ENCODE results near the gene NLRP14. TPM values are rescaled to one million over a fixed set of nuclear protein-coding genes. Genes with fewer than 3 reads are reported as not detected.

Gene NLRP14
- total RNA-seq, 1 experiment from 2014 or later = 0.11 TPM

DNA sequence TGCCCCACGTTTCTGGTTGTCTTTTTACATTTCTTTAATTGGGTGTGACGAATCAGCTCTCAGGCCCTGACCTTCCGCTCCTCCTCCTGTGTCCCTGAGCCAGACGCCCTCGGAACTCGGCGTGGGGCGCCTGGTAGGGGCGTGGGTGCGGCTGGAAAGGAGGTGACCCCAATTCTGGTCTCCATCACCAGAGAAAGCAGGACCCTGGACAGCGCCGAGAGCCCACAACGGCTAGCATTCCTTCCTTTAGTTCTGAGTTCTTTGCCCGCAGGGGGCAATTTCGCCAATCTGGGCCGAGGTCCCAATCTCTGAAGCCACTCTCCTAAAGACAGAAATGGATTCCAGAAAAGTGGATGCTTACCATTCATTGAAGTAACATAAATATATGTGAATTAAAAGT is 56.8 kb downstream of the NLRP14 start:
- H3K27ac ChIP-seq (ENCODE audit: low read length) = no peak overlapping the region
- POLR2A ChIA-PET (ENCODE audit: unreplicated experiment) = no interaction called here
- H3K9ac ChIP-seq (ENCODE audit: low read length) = no peak overlapping the region
- H3K27me3 ChIP-seq (ENCODE audit: low read length) = peaks cover 9% of the 10 kb centered on the region; the same call in 1 of the 2 replicates
- intact Hi-C loops (cut with micrococcal nuclease) = no loop called here
- TF ChIP-seq, protein P1, sequence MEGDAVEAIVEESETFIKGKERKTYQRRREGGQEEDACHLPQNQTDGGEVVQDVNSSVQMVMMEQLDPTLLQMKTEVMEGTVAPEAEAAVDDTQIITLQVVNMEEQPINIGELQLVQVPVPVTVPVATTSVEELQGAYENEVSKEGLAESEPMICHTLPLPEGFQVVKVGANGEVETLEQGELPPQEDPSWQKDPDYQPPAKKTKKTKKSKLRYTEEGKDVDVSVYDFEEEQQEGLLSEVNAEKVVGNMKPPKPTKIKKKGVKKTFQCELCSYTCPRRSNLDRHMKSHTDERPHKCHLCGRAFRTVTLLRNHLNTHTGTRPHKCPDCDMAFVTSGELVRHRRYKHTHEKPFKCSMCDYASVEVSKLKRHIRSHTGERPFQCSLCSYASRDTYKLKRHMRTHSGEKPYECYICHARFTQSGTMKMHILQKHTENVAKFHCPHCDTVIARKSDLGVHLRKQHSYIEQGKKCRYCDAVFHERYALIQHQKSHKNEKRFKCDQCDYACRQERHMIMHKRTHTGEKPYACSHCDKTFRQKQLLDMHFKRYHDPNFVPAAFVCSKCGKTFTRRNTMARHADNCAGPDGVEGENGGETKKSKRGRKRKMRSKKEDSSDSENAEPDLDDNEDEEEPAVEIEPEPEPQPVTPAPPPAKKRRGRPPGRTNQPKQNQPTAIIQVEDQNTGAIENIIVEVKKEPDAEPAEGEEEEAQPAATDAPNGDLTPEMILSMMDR (conservative IDR thresholded peaks at IDR 0.05; ENCODE audit: low read depth, low read length) = no peak
- TF ChIP-seq EZH2 (IDR thresholded peaks at IDR 0.05; ENCODE audit: low read length, unreplicated experiment) = no peak
- TF ChIP-seq EZH2phosphoT487 (IDR thresholded peaks at IDR 0.05; ENCODE audit: borderline replicate concordance, low read length) = no peak
- H3K9me2 ChIP-seq (replicated peaks; ENCODE audit: low read length) = no peaks in the 10 kb centered on the region
- H3K4me2 ChIP-seq (ENCODE audit: low read length) = no peak overlapping the region
- no peaks in the 10 kb centered on the region for H3K9me3 ChIP-seq (ENCODE audit: low read length)
- H3K36me3 ChIP-seq (ENCODE audit: low read depth, low read length) = no peaks in the 10 kb centered on the region
- H3K4me3 ChIP-seq (ENCODE audit: low read length) = no peak overlapping the region
- H3K79me2 ChIP-seq (ENCODE audit: low read length) = no peaks in the 10 kb centered on the region
- no peaks in the 10 kb centered on the region for H3K4me1 ChIP-seq (ENCODE audit: insufficient read depth, low read length)
- no peak for DNase-seq
- H3F3A ChIP-seq (ENCODE audit: low read length, unreplicated experiment) = no peaks in the 10 kb centered on the region
- no TSS peak for BruUV-seq (replicated peaks)
- no peaks in the 10 kb centered on the region for H4K20me1 ChIP-seq (ENCODE audit: low read length)
- no peak for ATAC-seq
- CTCF ChIA-PET = no interaction called here
- H2AFZ ChIP-seq (ENCODE audit: low read length) = no peak overlapping the region

DNA sequence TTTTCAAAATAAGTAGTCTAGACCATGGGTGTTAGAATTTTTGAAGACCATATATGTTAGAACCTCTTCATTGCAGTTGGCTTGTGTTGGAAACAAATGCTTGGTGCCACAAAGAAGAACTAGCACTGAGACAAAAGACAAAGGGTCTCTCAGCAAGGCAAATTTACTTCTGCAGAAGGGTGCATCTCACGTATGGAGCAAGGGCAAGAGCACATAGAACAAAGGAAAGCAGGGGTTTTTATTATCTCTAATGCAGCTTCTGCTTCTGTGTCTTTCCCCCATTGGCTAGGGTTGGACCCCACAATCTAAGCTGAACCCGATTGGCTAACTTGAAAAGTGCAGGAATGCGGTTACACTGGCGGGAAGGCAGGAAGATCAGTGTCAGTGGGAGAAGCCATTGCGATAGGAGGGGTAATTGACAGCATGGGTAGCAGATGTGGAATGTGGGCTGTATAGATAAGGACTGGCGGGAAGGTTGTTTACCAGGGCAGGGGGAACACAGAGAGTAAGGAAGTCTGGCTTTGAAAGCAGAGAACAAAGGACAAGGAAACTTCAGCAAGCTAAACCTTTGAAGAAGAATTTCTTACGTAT is 59.4 kb downstream of the NLRP14 start:
- intact Hi-C loops (cut with micrococcal nuclease) = no loop called here
- Histone ChIP-seq H3K79me2 (ENCODE audit: low read length) (no peaks in the 10 kb centered on the region), H3K9ac (ENCODE audit: low read length) (no peak overlapping the region), H3K4me2 (ENCODE audit: low read length) (no peak overlapping the region), H3K36me3 (ENCODE audit: low read depth, low read length) (no peaks in the 10 kb centered on the region), H3K9me3 (ENCODE audit: low read length) (no peaks in the 10 kb centered on the region), H3K4me1 (ENCODE audit: insufficient read depth, low read length) (no peaks in the 10 kb centered on the region), H4K20me1 (ENCODE audit: low read length) (no peaks in the 10 kb centered on the region), H2AFZ (ENCODE audit: low read length) (no peak overlapping the region), H3K4me3 (ENCODE audit: low read length) (no peak overlapping the region), H3F3A (ENCODE audit: low read length, unreplicated experiment) (no peaks in the 10 kb centered on the region), H3K27ac (ENCODE audit: low read length) (no peak overlapping the region), H3K9me2 (replicated peaks; ENCODE audit: low read length) (no peaks in the 10 kb centered on the region), H3K27me3 (ENCODE audit: low read length) (peaks cover 24% of the 10 kb centered on the region; the same call in 1 of the 2 replicates)
- no peak for ATAC-seq
- no TSS peak for BruUV-seq (replicated peaks)
- ChIA-PET CTCF (no interaction called here), POLR2A (ENCODE audit: unreplicated experiment) (no interaction called here)
- DNase-seq = no peak
- TF ChIP-seq EZH2 (IDR thresholded peaks at IDR 0.05; ENCODE audit: low read length, unreplicated experiment) = no peak
- no peak for TF ChIP-seq EZH2phosphoT487 (IDR thresholded peaks at IDR 0.05; ENCODE audit: borderline replicate concordance, low read length)
- TF ChIP-seq, protein P1 (conservative IDR thresholded peaks at IDR 0.05; ENCODE audit: low read depth, low read length) = no peak

DNA sequence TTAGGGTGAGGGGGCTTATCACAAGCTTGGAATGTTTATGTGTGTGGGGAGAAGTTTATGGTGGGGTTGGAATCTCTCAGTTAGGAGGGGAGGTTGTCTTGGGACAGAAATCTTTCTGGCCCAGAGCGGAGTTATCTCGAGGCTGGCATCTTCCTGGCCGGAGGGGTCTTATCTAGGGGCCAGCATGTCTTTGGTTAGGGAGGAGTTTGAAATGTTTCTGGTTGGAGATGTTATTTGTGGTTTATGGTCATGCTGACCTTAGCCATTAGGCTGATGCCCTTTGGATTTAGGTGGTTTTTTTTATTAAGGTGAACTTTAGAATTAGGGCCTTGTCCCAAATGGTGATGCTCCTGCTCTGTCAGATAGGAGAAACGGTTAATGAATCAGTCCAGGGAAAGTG is 60.6 kb downstream of the NLRP14 start:
- H3K9me3 ChIP-seq (ENCODE audit: low read length) = no peaks in the 10 kb centered on the region
- H3F3A ChIP-seq (ENCODE audit: low read length, unreplicated experiment) = no peaks in the 10 kb centered on the region
- peaks cover 32% of the 10 kb centered on the region for H3K27me3 ChIP-seq (ENCODE audit: low read length)
- no peaks in the 10 kb centered on the region for H3K36me3 ChIP-seq (ENCODE audit: low read depth, low read length)
- no peaks in the 10 kb centered on the region for H3K4me1 ChIP-seq (ENCODE audit: insufficient read depth, low read length)
- H3K9me2 ChIP-seq (replicated peaks; ENCODE audit: low read length) = no peaks in the 10 kb centered on the region
- no peak overlapping the region for H3K27ac ChIP-seq (ENCODE audit: low read length)
- CTCF ChIA-PET = no interaction called here
- H3K9ac ChIP-seq (ENCODE audit: low read length) = no peak overlapping the region
- no peak for ATAC-seq
- TF ChIP-seq, protein P1 (conservative IDR thresholded peaks at IDR 0.05; ENCODE audit: low read depth, low read length) = no peak
- no peak for TF ChIP-seq EZH2 (IDR thresholded peaks at IDR 0.05; ENCODE audit: low read length, unreplicated experiment)
- TF ChIP-seq EZH2phosphoT487 (IDR thresholded peaks at IDR 0.05; ENCODE audit: borderline replicate concordance, low read length) = no peak
- no peaks in the 10 kb centered on the region for H3K79me2 ChIP-seq (ENCODE audit: low read length)
- H2AFZ ChIP-seq (ENCODE audit: low read length) = no peak overlapping the region
- no peak overlapping the region for H3K4me2 ChIP-seq (ENCODE audit: low read length)
- intact Hi-C loops (cut with micrococcal nuclease) = no loop called here
- POLR2A ChIA-PET (ENCODE audit: unreplicated experiment) = no interaction called here
- no peak for DNase-seq
- H4K20me1 ChIP-seq (ENCODE audit: low read length) = no peaks in the 10 kb centered on the region
- H3K4me3 ChIP-seq (ENCODE audit: low read length) = no peak overlapping the region
- no TSS peak for BruUV-seq (replicated peaks)
